ENCODE measurements around the gene RABEP1.

- TF ChIP-seq EZH2phosphoT487 (IDR thresholded peaks at IDR 0.05) (no peak), CTCF (IDR thresholded peaks at IDR 0.05) (no peak)
Measured at GRCh38 chr17:5284681-5285080, 2.6 kb downstream of the RABEP1 start.

Measured in neural progenitor cell (in vitro differentiated cells).